SKM-1 treated with dmso at 0.1 percent for 144 hours (cell line): Measurements from ENCODE around the gene ATP1A1.

ENCODE experiments used
- DNase-seq: peaks from one replicate; lab custom pipeline; 2025; ENCODE audit not compliant: unreplicated experiment; lab: John Stamatoyannopoulos, UW

The ATP1A1 gene

GRCh38 chr1:116370181-116370580, 2.9 kb upstream of the ATP1A1 start:
- DNase-seq, result no peak

DNA sequence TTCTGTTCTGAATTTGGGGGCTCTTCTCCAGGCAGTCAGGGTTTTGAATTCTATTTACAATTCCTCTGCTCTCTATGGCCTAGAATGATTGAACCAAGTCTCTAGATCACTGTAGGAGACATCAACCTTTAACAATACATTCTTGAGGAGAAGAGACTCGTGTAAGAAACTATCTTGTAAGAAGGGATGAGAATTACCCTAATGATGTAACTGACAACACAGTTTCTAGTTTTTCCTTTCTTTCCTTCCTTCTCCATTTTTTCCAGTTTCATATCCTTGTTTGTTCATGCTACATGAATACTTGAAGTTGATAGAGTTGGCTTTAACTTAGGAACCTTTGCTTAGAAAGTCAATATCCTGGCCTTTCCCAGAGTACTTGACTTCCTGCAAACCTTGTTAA, 1.3 kb upstream of the ATP1A1 start:
- DNase-seq, result no peak

GRCh38 chr1:116372191-116372590, 853 bp upstream of the ATP1A1 start:
- DNase-seq, result no peak

DNA sequence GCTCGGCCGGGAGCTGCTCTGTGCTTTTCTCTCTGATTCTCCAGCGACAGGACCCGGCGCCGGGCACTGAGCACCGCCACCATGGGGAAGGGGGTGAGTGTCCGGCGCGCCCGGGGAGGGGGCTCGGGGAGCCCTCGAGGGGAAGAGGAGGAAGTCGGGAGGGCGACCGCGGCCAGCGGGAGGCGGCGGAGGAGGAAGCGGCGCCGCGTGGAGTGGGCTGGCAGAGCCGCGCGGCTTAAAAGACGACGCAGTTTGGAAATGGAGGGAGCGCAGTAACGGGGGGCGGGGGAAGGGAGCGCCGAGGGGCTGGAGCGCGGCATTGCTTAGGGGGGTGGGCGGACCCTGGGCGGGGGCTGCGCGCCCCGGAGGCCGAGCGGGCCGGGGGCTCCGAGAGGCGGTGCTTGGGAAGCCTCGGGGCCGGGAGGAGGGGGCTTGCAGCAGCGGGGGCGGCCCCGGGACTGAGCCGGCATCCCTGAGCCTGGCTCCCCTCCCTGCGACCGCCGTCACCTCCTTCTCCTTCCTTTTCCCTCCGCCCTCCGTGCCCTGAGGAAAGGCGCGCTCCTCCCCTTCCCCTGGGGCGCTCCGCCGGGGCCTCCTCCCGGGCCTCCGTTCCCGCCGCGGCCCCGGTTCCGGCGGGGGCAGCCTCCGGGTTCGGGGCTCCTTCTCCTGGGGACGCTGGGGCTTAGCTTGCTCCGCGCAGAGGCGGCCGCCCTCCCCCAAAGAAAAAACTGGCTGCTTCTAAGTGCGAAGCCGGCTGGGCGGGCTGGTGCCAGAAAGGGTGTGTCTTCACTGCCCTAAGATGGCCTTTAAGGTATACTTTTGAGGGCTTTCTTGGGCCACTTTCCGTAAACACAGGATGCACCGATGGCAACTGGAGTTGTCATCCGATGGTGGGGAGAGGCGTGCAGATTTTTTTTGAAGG, 648 bp downstream of the ATP1A1 start:
- peak; percentile 39 for DNase-seq

DNA sequence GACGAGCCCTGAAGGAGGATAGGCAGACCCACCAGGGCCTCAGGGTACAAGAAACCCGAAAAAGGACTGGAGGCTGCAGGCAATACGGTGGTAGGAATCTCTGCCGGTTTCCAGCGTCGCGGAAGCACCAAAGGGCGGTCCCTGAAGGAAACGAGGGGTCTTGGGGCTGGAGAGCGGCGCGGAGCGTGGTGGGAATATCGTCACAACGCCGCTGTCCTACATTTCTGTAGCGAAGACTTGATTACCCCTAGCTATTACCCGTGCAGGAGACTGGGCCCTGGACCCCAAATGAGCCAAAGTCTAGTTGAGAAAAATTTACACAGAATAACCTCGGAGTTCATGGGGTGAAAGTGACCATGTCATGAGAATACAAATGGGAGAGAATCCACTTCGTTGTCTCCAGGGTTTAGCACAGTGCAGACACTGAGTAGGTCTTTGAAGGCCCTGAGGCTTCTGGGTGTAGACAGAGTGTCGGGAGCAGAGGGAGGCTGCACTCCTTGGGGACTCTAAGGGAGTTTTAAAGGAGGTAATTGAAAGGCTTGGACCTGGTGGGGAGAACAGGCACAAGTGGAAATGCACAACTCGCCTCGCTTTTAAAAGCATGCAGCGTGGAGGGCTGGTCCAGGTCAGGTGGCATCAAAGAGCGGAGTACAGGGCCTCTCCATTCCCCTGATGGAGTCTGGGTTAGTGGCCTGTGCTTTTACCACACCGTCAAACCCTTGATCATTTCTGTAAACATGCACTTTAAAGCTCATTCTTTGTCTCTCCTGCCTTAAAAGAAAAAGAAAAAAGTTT, 1.5 kb downstream of the ATP1A1 start:
- no peak for DNase-seq

DNA sequence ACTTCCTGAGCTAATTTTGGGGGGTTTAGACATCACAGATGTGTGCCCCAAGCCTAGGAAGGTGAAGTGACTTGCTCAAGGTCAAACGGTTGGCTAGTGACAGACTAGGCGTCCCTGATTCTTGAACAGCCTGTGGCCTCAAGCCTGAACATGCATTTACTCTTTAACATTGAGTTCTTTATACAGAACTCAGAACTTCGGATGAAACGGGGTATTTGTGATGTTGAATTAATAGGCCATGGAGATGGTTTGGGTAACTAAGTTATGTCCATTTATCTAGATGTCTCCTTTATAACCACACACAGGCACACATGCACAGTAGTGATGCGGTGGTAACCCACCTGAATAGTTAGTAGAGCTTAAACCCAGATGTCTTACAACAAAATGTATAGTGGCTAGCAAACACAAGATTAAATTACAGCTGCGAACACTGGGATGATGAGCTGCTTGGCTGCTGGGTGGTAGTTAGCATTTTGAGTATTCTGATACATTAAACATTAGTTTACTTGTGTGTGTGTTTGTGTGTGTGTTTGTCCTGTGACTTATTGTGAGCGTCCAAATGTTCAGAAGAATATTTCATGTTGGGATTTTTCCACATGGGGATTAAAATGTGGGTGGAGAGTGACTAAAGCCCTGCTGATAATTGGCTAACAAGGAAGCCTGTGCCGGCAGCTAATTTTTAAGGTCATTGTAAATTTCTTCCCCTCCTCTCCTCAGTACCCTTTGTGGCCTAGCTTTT, 2.3 kb downstream of the ATP1A1 start:
- no peak for DNase-seq

DNA sequence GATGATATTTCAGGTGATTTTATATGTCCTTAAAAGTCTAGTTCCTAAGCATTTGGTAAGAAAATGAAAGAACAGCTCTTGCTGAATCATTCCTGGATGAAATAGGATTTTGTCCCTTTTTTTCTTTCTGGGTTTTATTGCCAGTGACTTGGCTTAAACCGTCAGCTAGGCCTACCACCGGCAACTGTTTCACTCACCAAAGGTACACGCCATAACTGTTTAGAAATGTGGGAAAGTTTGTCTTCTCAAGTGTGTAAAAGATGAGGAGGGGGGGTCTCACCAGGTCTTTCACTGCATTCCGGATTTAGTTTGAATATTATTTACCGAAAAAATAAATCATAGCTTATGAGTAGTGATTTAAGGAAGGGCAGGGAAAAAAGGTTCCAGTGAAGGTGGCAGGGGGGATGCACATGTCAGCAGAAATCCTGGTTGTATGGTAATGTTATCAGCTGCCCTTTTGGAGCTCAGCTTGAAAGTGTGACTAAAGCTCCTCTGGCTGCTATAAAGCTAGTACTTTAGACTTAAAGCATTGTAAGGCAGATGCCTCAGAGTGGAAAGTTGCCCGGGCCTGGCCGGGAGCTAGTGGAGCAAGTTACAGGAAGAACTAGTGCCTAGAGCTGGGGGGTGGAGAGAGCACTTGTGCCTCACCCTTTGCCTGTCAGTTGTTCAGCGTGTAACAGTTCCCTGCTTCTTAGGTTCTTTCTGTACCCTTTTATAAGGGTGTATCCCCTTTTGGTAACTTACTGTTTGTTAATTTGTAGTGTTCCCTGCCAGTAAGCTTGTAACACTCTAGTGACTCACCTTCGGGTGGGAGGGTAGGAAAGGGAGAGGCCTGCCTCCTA, 3.1 kb downstream of the ATP1A1 start:
- DNase-seq, result no peak

DNA sequence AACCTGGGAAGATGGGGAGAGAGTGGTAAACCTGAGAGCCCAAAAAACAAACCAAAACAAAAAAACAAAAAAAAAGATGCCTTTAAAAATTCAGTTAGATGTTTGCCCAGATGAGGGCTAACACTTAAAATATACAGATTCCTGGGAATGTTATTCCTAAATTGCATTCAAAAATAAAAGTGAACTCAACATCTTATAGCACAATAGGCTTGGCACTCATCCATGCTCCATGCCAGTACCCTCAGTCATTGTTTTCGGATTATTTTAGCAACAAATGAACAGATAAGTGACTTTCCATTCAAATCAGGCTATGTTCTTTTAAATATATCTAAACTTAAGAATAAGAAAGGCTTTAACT, 3.7 kb downstream of the ATP1A1 start:
- no peak for DNase-seq

DNA sequence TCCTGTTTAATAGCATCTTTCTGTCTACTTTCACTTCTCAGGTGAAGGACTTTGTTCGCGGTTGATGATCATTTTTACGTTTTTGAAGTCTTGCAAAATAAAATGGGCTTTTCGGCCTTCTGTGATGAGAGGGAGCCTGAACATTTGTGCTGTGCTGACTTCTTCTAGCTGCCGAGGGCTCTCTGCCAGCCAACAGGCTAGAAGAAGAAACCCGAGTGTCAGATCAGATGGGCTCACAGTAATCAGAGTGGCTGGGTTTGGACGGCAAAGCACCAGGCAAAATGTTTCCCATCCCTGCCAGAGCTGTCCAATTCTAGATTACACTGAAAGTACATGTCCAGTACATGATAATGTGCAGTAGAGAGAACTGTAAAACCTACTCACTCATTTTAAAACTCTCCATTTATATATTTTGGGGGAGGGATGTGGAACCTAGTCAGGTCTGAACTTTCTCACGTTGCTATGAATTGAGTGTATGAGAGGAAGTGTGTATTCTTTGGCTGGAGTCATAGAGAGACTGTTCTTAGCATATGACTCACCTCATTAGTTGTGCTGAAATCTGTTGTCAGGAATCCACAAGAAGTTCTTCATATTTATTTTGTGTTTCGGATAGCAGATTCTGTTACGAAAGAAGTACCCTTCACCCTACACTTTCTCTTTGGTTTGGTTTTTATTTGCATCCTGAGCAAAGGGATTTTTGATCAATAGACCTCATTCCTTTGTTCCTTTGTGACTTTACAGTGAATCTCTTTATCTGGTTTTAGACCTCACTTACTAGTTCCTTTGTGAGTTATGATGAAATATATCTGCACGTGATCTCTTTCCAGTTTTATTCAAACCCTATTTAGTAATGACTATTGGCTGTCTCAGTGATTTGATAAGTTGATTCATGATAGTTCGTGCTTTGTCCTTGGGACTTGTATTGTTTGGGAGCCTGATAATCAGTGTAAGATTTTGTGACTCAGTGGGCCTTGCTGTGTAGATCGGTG, 4.8 kb downstream of the ATP1A1 start:
- peak; percentile 79 for DNase-seq

GRCh38 chr1:116379057-116379630, 6.1 kb downstream of the ATP1A1 start:
- DNase-seq, result no peak

GRCh38 chr1:116379674-116380498, 6.8 kb downstream of the ATP1A1 start:
- no peak for DNase-seq

DNA sequence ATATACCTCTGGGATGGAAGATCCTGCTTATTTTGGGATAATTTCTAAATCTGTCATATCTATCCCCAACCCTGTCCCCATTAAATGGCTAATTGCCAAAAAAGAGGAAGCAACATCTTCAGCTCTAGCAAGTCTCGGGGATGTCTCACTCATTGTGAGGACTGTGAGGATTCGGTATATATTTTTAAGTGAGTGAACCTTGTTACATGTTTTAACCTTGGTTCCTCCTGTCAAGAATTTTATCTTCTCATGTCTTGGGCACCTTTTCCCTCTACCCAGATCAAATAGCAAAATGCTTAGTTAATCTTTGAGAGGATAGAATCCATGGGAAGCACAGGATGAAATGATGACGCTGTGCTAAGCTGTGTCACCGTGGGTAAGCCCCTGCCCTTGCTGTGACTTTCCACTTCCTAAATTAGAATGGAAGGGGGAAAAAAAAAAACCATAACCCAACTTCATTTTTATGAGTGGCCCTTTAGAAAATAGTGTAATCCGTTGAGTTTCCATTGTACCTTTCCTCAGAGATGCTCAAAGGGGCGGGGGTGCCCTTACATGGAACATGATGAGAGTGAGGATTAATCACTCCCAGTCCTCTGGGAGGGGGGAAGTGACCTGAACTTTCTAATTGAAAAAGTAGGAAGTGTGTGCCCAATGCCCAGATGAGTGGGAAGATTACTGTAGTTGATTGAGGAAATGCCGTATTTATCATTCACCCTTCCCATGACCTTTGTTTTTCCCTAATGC, 7.6 kb downstream of the ATP1A1 start:
- DNase-seq, result no peak

GRCh38 chr1:116382321-116382720, 9.3 kb downstream of the ATP1A1 start:
- no peak for DNase-seq

GRCh38 chr1:116382857-116383483, 9.9 kb downstream of the ATP1A1 start:
- no peak for DNase-seq

- DNase-seq, result no peak
Observed at GRCh38 chr1:116386042-116386441, 13.0 kb downstream of the ATP1A1 start.

GRCh38 chr1:116387551-116387950, 14.5 kb downstream of the ATP1A1 start:
- no peak for DNase-seq

GRCh38 chr1:116388122-116388521, 15.1 kb downstream of the ATP1A1 start:
- no peak for DNase-seq
